ENCODE measurements around the gene RGS2.

The RGS2 gene

GRCh38 chr1:192795916-192796618 is 12.8 kb upstream of the RGS2 start:
- DNase-seq (ENCODE audit: low spot score), result no peak

- no peak for DNase-seq (ENCODE audit: low spot score)
These were observed 11.7 kb upstream of the RGS2 start for GRCh38 chr1:192797143-192797542.

GRCh38 chr1:192797891-192798290 is 10.9 kb upstream of the RGS2 start:
- no peak for DNase-seq (ENCODE audit: low spot score)

GRCh38 chr1:192801451-192801850 is 7.4 kb upstream of the RGS2 start:
- no peak for DNase-seq (ENCODE audit: low spot score)

GRCh38 chr1:192802406-192802805 is 6.4 kb upstream of the RGS2 start:
- DNase-seq (ENCODE audit: low spot score), result no peak

- no peak for DNase-seq (ENCODE audit: low spot score)
These were observed 5.3 kb upstream of the RGS2 start for GRCh38 chr1:192803501-192803900.

- peak; percentile 18 for DNase-seq (ENCODE audit: low spot score)
These were observed 3.0 kb upstream of the RGS2 start for GRCh38 chr1:192805832-192806323.

- DNase-seq (ENCODE audit: low spot score), result no peak
These were observed 1.4 kb upstream of the RGS2 start for GRCh38 chr1:192807211-192808162.

- DNase-seq (ENCODE audit: low spot score), result no peak
These were observed 699 bp upstream of the RGS2 start for GRCh38 chr1:192808163-192808517.

- no peak for DNase-seq (ENCODE audit: low spot score)
These were observed 741 bp downstream of the RGS2 start for GRCh38 chr1:192809307-192810252.

- no peak for DNase-seq (ENCODE audit: low spot score)
These were observed 1.5 kb downstream of the RGS2 start for GRCh38 chr1:192810253-192810880.

GRCh38 chr1:192811006-192811405 is 2.2 kb downstream of the RGS2 start:
- no peak for DNase-seq (ENCODE audit: low spot score)

GRCh38 chr1:192811594-192812239 is 2.9 kb downstream of the RGS2 start:
- no peak for DNase-seq (ENCODE audit: low spot score)

- DNase-seq (ENCODE audit: low spot score), result no peak
These were observed 3.8 kb downstream of the RGS2 start for GRCh38 chr1:192812420-192813209.

- DNase-seq (ENCODE audit: low spot score), result no peak
These were observed 6.0 kb downstream of the RGS2 start for GRCh38 chr1:192814805-192815204.

- DNase-seq (ENCODE audit: low spot score), result no peak
These were observed 8.4 kb downstream of the RGS2 start for GRCh38 chr1:192817246-192817645.

- no peak for DNase-seq (ENCODE audit: low spot score)
These were observed 12.5 kb downstream of the RGS2 start for GRCh38 chr1:192821296-192821695.

GRCh38 chr1:192824511-192824910 is 15.7 kb downstream of the RGS2 start:
- no peak for DNase-seq (ENCODE audit: low spot score)

- no peak for DNase-seq (ENCODE audit: low spot score)
These were observed 18.1 kb downstream of the RGS2 start for GRCh38 chr1:192826791-192827546.
